HepG2 (cell line): ENCODE results near the gene CACNA2D3. TPM values are rescaled to one million over a fixed set of nuclear protein-coding genes. Genes with fewer than 3 reads are reported as not detected.

ENCODE experiments used
- ASH2L ChIP-seq: fragments of 300-600, 200-600 bp; sonication (generic); IDR thresholded peaks from 2 replicates; pipeline ENCODE4 v1.7.0; 2017; ENCODE audit warnings: low read depth, mild to moderate bottlenecking, moderate library complexity, mixed read lengths, low read length; ENCODE audit not compliant: insufficient read length
- FOXA1 ChIP-seq, 2 experiments: fragments of 450-650 bp in 1 of 2; sonication (generic) in 1 of 2; formaldehyde crosslinking in 1 of 2; IDR thresholded peaks; 2 replicates each; pipeline versions ENCODE4 v1.4.0 to v1.6.1; 2016 to 2020; ENCODE audit warnings: missing genetic modification reagents in 1 of 2
- FOXA3 ChIP-seq: IDR thresholded peaks from 2 replicates; pipeline ENCODE4 v1.6.1; 2016; ENCODE audit warnings: missing genetic modification reagents, missing compliant biosample characterization
- HIVEP1 ChIP-seq: sonication (generic); formaldehyde crosslinking; IDR thresholded peaks from 2 replicates; pipeline ENCODE4 v1.4.0; 2020; ENCODE audit warnings: mild to moderate bottlenecking, missing genetic modification reagents
- KAT8 ChIP-seq: IDR thresholded peaks from 2 replicates; pipeline ENCODE4 v1.6.1; 2016; ENCODE audit warnings: missing genetic modification reagents, missing compliant biosample characterization
- KDM1A ChIP-seq: IDR thresholded peaks from 2 replicates; pipeline ENCODE4 v1.6.1; 2016; ENCODE audit warnings: missing compliant biosample characterization
- KMT2A ChIP-seq: sonication (generic); formaldehyde crosslinking; IDR thresholded peaks from 2 replicates; pipeline ENCODE4 v1.4.0; 2020; ENCODE audit warnings: missing genetic modification reagents
- NFE2L2 ChIP-seq: fragments of 150-350 bp; IDR thresholded peaks from 2 replicates; pipeline ENCODE4 v1.6.1; 2014; ENCODE audit warnings: low read length
- NFIC ChIP-seq: IDR thresholded peaks from 2 replicates; pipeline ENCODE4 v1.6.1; 2012; ENCODE audit warnings: mild to moderate bottlenecking, low read length, inconsistent platforms
- RBM22 ChIP-seq: fragments of 200-400 bp; formaldehyde crosslinking; optimal IDR thresholded peaks from 2 replicates; pipeline ENCODE3; 2017; ENCODE audit warnings: mild to moderate bottlenecking, low read length, moderate library complexity
- SP4 ChIP-seq: sonication (generic); formaldehyde crosslinking; IDR thresholded peaks from 2 replicates; pipeline ENCODE4 v1.8.1; 2023; ENCODE audit warnings: mild to moderate bottlenecking, missing genetic modification reagents
- SPEN ChIP-seq: sonication (generic); formaldehyde crosslinking; IDR thresholded peaks from 2 replicates; pipeline ENCODE4 v1.5.1; 2020; ENCODE audit warnings: low read depth, mild to moderate bottlenecking, missing genetic modification reagents
- YEATS2 ChIP-seq: sonication (generic); formaldehyde crosslinking; IDR thresholded peaks from 2 replicates; pipeline ENCODE4 v1.4.0; 2020; ENCODE audit warnings: missing genetic modification reagents, borderline replicate concordance
- ZNF343 ChIP-seq: sonication (generic); formaldehyde crosslinking; IDR thresholded peaks from 2 replicates; pipeline ENCODE4 v1.4.0; 2020; ENCODE audit warnings: mild to moderate bottlenecking, missing genetic modification reagents
- ZNF878 ChIP-seq: sonication (generic); formaldehyde crosslinking; IDR thresholded peaks from 2 replicates; pipeline ENCODE4 v1.8.1; 2023; ENCODE audit warnings: mild to moderate bottlenecking, missing genetic modification reagents, moderate library complexity
- polyA plus RNA-seq, 8 experiments: library from polyadenylated mRNA; depleted of rRNA in 3 of 8; stranded (reverse) in 7 of 8; unstranded in 1 of 8; fragments of >200 nt; fragmentation: Illumina TruSeq in 4 of 8; extraction: Trizol in 4 of 8; gene quantifications; 2 replicates each; pipeline versions ENCODE4 v1.2.1 to v1.2.3, GENCODE V29; 2011 to 2016; ENCODE audit warnings: low read depth in 4 of 8, missing spikeins in 1 of 8, mixed read lengths in 1 of 8; ENCODE audit not compliant: insufficient read depth in 1 of 8
- total RNA-seq, 5 experiments: library from RNA; depleted of rRNA; stranded (reverse); fragments of >200 nt; fragmentation: Illumina TruSeq; extraction: Trizol; gene quantifications; 2 replicates each; pipeline ENCODE4 v1.2.3, GENCODE V29; 2016; ENCODE audit warnings: low read depth in 1 of 5
- TF ChIP-seq, protein P1 (sequence below): sonication (generic); formaldehyde crosslinking; IDR thresholded peaks from 2 replicates; pipeline ENCODE4 v1.4.0; 2020; ENCODE audit warnings: missing genetic modification reagents
- TF ChIP-seq, protein P2 (sequence below), 2 experiments: sonication (generic) in 1 of 2; formaldehyde crosslinking in 1 of 2; IDR thresholded peaks; 2 replicates each; pipeline versions ENCODE4 v1.5.1 to v1.6.1; 2011 to 2020; ENCODE audit warnings: borderline replicate concordance in 1 of 2, low read depth in 1 of 2, low read length in 1 of 2, mild to moderate bottlenecking in 1 of 2, missing genetic modification reagents in 1 of 2, moderate library complexity in 1 of 2
- TF ChIP-seq, protein P3 (sequence below): sonication (generic); formaldehyde crosslinking; IDR thresholded peaks from 2 replicates; pipeline ENCODE4 v1.4.0; 2020; ENCODE audit warnings: missing genetic modification reagents
- TF ChIP-seq, protein P4 (sequence below): sonication (generic); formaldehyde crosslinking; IDR thresholded peaks from 2 replicates; pipeline ENCODE4 v1.5.1; 2020; ENCODE audit warnings: missing genetic modification reagents, mild to moderate bottlenecking, borderline replicate concordance
- TF ChIP-seq, protein P5 (sequence below): sonication (generic); formaldehyde crosslinking; IDR thresholded peaks from 2 replicates; pipeline ENCODE4 v1.5.0; 2020; ENCODE audit warnings: mild to moderate bottlenecking, missing genetic modification reagents

Gene CACNA2D3
- total and polyA plus RNA-seq, 2 of the 13 experiments (the other 11 are each of a cell fraction or from before 2014, with no cell fraction given) = not detected

DNA sequence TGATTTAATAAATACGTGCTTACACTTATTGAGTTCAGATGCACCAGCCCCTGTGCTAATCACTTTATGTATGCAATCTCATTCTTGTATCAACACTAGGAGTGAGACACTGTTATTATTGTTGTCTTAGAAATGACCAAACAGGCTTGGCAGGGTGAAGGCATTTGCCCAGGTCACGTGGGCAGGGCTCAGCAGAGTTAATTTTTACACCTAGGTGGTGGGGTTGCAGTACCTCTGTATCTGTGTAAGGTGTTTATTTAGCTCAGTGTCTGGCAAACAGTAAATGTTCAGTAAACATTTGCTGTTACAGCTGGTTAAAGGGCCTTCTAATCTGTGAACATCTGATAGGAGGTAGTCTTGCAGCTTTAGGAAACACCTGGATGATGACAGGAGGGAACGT is 200.0 kb downstream of the CACNA2D3 start (continued):
- TF ChIP-seq, protein P1, sequence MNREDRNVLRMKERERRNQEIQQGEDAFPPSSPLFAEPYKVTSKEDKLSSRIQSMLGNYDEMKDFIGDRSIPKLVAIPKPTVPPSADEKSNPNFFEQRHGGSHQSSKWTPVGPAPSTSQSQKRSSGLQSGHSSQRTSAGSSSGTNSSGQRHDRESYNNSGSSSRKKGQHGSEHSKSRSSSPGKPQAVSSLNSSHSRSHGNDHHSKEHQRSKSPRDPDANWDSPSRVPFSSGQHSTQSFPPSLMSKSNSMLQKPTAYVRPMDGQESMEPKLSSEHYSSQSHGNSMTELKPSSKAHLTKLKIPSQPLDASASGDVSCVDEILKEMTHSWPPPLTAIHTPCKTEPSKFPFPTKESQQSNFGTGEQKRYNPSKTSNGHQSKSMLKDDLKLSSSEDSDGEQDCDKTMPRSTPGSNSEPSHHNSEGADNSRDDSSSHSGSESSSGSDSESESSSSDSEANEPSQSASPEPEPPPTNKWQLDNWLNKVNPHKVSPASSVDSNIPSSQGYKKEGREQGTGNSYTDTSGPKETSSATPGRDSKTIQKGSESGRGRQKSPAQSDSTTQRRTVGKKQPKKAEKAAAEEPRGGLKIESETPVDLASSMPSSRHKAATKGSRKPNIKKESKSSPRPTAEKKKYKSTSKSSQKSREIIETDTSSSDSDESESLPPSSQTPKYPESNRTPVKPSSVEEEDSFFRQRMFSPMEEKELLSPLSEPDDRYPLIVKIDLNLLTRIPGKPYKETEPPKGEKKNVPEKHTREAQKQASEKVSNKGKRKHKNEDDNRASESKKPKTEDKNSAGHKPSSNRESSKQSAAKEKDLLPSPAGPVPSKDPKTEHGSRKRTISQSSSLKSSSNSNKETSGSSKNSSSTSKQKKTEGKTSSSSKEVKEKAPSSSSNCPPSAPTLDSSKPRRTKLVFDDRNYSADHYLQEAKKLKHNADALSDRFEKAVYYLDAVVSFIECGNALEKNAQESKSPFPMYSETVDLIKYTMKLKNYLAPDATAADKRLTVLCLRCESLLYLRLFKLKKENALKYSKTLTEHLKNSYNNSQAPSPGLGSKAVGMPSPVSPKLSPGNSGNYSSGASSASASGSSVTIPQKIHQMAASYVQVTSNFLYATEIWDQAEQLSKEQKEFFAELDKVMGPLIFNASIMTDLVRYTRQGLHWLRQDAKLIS (CRISPR knock-in tag) = no peak
- TF ChIP-seq ASH2L = no peak
- TF ChIP-seq, protein P2, sequence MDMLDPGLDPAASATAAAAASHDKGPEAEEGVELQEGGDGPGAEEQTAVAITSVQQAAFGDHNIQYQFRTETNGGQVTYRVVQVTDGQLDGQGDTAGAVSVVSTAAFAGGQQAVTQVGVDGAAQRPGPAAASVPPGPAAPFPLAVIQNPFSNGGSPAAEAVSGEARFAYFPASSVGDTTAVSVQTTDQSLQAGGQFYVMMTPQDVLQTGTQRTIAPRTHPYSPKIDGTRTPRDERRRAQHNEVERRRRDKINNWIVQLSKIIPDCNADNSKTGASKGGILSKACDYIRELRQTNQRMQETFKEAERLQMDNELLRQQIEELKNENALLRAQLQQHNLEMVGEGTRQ (IDR thresholded peaks at IDR 0.05; ENCODE audit: low read depth, low read length) = peak; percentile 82
- TF ChIP-seq, protein P2 (CRISPR knock-in tag; IDR thresholded peaks at IDR 0.05; ENCODE audit: borderline replicate concordance) = peak; percentile 92; the same call in 1 of the 2 replicates
- TF ChIP-seq, protein P3, sequence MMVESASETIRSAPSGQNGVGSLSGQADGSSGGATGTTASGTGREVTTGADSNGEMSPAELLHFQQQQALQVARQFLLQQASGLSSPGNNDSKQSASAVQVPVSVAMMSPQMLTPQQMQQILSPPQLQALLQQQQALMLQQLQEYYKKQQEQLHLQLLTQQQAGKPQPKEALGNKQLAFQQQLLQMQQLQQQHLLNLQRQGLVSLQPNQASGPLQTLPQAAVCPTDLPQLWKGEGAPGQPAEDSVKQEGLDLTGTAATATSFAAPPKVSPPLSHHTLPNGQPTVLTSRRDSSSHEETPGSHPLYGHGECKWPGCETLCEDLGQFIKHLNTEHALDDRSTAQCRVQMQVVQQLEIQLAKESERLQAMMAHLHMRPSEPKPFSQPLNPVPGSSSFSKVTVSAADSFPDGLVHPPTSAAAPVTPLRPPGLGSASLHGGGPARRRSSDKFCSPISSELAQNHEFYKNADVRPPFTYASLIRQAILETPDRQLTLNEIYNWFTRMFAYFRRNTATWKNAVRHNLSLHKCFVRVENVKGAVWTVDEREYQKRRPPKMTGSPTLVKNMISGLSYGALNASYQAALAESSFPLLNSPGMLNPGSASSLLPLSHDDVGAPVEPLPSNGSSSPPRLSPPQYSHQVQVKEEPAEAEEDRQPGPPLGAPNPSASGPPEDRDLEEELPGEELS (CRISPR knock-in tag) = peak; percentile 87
- TF ChIP-seq ZNF343 = no peak
- TF ChIP-seq, protein P4, sequence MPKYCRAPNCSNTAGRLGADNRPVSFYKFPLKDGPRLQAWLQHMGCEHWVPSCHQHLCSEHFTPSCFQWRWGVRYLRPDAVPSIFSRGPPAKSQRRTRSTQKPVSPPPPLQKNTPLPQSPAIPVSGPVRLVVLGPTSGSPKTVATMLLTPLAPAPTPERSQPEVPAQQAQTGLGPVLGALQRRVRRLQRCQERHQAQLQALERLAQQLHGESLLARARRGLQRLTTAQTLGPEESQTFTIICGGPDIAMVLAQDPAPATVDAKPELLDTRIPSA (CRISPR knock-in tag) = no peak
- TF ChIP-seq FOXA1 (IDR thresholded peaks at IDR 0.05) = no peak
- 0 out of 2 replicates have a peak, but pooled peaks have one; percentile 35 for TF ChIP-seq FOXA1 (CRISPR knock-in tag; IDR thresholded peaks at IDR 0.05)
- no peak for TF ChIP-seq SP4
- TF ChIP-seq, protein P5, sequence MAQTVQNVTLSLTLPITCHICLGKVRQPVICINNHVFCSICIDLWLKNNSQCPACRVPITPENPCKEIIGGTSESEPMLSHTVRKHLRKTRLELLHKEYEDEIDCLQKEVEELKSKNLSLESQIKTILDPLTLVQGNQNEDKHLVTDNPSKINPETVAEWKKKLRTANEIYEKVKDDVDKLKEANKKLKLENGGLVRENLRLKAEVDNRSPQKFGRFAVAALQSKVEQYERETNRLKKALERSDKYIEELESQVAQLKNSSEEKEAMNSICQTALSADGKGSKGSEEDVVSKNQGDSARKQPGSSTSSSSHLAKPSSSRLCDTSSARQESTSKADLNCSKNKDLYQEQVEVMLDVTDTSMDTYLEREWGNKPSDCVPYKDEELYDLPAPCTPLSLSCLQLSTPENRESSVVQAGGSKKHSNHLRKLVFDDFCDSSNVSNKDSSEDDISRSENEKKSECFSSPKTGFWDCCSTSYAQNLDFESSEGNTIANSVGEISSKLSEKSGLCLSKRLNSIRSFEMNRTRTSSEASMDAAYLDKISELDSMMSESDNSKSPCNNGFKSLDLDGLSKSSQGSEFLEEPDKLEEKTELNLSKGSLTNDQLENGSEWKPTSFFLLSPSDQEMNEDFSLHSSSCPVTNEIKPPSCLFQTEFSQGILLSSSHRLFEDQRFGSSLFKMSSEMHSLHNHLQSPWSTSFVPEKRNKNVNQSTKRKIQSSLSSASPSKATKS = no peak
- no peak for TF ChIP-seq HIVEP1 (CRISPR knock-in tag)
- no peak for TF ChIP-seq RBM22
- TF ChIP-seq KDM1A (CRISPR knock-in tag) = no peak
- no peak for TF ChIP-seq YEATS2 (CRISPR knock-in tag)
- no peak for TF ChIP-seq ZNF878
- no peak for TF ChIP-seq NFE2L2
- TF ChIP-seq FOXA3 (CRISPR knock-in tag) = peak; percentile 69; the same call in 1 of the 2 replicates
- TF ChIP-seq NFIC = no peak
- no peak for TF ChIP-seq KMT2A (CRISPR knock-in tag)
- no peak for TF ChIP-seq SPEN
- TF ChIP-seq KAT8 = no peak
